HuH-7.5 (cell line): Measurements from ENCODE around the gene TP53.

Experiments
- DNase-seq: peaks from one replicate; pipeline ENCODE4 v3.0.0; 2011; ENCODE audit warnings: low spot score

The TP53 gene

GRCh38 chr17:7706631-7707354 is 19.5 kb upstream of the TP53 start:
- DNase-seq, result no peak

DNA sequence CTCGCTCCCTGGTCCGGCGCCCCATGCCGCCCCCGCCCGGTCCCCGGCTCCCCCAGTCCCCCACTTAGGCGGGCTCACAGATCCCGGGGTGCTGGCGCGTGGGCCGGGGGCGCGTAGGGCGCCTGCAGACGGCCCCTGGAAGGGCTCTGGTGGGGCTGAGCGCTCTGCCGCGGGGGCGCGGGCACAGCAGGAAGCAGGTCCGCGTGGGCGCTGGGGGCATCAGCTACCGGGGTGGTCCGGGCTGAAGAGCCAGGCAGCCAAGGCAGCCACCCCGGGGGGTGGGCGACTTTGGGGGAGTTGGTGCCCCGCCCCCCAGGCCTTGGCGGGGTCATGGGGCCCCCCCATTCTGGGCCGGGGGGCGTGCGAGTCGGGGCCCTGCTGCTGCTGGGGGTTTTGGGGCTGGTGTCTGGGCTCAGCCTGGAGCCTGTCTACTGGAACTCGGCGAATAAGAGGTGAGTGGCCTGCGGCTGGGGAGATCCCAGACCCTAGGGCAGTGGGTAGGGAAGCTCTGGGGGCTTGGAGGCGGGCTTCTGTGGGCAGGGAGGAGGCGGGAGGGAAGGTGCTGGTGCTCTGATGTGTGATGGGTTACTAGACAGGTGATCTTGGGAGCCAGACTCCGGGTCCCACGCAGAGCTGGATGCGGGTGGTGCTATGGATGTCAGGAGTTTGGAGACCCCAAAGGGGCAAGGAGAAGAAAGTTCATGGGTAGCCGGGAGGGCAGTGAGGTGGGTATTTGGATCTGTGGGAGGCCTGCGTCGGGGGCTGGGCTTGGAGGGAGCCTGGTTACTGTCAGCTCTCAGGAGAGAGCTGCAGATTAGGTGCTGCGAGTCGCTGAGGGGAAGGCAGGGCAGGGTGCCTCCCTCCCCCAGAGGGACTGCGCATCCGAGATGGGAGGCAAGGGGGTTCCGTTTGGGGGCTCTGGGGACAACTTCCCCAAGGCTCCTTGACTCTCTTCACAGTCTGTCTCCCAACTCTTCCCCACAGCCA is 18.3 kb upstream of the TP53 start:
- DNase-seq, result no peak

GRCh38 chr17:7704601-7705268 is 17.4 kb upstream of the TP53 start, which contains the start of gene EFNB3:
Gene EFNB3 (plus strand): TSS chr17:7705202. CDS start chr17:7705599, 397 bp downstream.
- no peak for DNase-seq

DNA sequence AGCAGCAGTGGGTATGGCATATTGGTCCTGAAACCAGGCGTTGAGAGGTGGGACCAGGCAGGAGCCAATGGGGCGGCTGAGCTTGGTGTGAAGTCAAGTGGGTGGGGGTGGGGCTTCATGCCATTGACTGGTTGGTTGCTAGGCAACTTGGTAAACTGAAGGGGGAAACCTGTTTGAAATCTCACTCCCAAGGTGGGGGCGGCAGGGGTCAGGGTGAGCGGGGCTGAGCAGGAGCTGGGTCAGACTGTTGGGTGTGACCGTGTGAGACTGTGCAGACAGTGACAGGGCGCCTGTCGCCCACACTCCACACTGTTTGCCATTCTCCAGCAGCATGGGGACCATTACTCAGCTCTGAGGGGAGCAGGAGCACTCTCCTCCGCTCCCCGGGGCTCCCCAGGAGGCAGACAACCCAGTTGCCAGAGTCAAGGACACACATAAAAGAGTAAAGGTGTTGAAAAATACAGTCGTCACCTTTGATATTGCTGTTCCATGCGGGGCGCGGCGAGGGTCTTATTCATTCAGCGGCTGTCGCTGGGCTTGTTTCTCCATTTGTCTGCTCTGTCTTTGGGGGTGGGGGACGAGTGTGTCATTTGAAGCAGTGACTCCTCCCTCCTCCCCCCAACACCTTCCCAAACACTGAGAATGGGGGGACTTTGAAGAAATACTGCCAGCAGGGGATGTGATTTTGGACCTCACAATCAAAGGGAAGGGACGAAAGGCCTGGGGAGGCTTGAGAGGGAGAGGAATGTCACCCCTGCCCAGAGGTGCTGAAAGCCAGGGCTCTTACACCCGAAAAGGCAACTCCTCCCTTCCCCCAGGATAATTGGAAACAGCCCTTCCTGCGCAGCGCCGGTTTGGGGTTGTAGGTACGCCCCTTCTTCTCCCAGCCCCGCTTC is 16.5 kb upstream of the TP53 start:
- no peak for DNase-seq

DNA sequence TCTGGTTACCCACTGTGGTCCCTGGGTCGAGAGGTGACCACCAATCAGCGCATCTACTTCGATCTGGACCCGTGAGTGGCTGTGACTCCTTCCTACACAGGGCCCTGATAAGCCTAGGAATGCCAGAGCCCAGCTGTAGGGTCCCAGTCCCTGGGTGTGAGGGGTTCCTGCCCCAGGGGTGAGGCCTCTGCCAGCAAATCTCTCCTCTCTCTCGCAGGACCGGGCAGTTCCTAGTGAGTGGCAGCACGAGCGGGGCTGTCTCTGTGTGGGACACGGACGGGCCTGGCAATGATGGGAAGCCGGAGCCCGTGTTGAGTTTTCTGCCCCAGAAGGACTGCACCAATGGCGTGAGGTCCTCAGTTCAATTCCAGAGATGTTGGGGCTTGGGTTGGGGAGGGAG is 15.5 kb upstream of the TP53 start:
- DNase-seq, result no peak

DNA sequence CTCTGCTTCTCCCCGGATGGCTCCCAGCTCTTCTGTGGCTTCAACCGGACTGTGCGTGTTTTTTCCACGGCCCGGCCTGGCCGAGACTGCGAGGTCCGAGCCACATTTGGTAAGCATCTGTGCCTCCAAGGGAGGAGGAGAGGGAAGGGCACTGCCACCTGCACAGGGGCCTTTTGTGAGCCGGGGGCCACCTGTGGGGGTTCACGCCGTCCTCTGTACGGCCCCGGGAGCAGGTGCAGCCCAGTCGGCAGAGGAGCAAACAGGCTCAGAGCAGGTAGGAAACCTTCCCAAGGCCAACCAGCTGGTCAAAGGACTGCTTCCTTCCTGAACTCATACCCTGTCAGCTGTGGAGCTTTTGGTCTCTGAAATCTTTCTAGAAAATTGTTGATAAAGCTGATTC is 14.4 kb upstream of the TP53 start:
- DNase-seq, result no peak

DNA sequence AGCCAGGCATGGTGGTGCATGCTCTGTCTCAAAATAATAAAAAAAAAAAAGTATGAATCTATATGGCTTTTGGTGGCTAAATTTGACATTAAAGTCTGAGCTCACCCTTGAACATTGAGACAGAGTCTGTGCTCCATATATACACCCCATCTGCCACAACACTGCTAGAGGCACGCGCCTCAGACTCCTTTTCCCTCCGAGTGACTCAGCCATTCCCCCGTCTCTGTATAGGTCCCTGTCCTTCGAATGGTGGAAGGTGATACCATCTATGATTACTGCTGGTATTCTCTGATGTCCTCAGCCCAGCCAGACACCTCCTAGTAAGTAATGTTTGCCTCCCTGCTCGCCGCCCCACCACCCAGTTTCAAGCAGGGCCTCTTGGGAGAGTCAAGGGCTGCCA is 13.2 kb upstream of the TP53 start:
- no peak for DNase-seq

DNA sequence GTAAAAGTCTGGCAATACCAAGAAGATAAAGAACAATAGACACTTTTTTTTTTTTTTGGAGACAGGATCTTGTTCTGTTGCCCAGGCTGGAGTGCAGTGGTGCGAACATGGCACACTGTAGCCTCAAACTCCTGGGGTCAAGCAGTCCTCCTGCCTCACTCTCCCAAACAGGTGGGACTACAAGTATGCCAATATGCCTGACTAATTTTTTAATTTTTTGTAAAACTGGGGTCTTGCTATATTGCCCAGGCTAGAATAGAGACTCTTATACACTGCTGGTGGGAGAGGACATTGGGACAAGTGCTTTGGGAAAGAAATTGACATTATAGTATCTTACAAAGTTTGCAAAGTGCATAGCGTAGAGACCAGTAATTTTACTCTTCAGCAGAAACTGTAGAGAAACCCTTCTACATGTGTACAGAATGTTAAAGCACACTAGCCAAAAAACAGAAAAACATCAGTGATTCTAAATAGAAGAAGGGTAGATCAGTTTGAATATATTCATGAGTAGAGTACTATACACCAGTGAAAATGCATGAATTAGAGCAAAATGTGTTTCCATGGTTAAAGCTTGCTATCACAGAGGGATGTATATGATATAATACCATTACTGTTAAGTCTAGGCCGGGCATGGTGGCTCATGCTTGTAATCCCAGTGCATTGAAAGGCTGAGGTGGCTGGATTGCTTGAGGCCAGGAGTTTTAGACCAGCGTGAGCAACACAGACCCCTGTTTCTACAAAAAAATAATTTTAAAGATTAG is 10.7 kb upstream of the TP53 start:
- DNase-seq, result no peak

DNA sequence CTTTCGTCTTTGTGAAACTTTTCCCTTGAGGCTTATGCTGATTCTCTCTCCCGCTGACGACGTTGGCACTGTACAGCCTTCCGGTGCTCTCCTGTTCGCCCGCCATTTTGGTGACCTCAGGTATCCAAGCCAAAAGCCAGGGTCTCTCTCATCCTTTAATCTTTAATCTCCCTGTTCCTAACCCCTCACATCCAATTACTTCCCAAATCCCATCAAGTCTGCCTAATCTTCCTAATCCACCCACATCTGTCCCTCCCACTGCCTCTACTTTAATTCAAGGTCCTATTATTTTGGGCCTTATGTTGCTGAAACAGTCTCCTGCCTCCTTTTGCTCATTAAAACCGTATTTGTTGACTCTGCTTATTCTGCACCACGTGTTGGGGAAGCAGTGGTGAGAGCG is 8.3 kb upstream of the TP53 start:
- no peak for DNase-seq

- no peak for DNase-seq
Observed at GRCh38 chr17:7688808-7689316, 1.6 kb upstream of the TP53 start.

DNA sequence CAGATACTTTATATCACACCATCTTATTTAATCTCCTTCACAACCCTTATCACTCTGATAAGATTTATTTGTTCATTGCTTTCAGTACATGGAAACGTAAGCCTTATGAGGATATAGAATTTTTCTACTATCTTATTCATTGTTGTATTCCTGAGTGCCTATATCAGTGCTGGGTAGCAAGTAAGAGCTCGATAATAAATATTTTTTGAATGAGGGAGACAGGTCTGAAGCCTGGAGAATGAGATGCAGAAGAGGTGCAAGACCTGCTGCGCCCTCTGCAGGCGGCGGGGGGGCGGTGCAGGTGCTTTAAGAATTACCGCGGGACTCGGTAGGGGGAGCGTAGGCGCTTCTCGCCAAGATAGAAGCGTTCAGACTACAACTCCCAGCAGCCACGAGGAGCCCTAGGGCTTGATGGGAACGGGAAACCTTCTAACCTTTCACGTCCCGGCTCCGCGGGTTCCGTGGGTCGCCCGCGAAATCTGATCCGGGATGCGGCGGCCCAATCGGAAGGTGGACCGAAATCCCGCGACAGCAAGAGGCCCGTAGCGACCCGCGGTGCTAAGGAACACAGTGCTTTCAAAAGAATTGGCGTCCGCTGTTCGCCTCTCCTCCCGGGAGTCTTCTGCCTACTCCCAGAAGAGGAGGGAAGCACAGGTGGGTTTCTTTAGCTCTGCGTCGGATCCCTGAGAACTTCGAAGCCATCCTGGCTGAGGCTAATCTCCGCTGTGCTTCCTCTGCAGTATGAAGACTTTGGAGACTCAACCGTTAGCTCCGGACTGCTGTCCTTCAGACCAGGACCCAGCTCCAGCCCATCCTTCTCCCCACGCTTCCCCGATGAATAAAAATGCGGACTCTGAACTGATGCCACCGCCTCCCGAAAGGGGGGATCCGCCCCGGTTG is 868 bp upstream of the TP53 start, which contains the start of gene WRAP53:
Gene WRAP53 (plus strand): TSS at position 570 of the 900 bp plus-strand sequence. CDS start 172 bp downstream, at position 742.
- DNase-seq, result peak; percentile 79

DNA sequence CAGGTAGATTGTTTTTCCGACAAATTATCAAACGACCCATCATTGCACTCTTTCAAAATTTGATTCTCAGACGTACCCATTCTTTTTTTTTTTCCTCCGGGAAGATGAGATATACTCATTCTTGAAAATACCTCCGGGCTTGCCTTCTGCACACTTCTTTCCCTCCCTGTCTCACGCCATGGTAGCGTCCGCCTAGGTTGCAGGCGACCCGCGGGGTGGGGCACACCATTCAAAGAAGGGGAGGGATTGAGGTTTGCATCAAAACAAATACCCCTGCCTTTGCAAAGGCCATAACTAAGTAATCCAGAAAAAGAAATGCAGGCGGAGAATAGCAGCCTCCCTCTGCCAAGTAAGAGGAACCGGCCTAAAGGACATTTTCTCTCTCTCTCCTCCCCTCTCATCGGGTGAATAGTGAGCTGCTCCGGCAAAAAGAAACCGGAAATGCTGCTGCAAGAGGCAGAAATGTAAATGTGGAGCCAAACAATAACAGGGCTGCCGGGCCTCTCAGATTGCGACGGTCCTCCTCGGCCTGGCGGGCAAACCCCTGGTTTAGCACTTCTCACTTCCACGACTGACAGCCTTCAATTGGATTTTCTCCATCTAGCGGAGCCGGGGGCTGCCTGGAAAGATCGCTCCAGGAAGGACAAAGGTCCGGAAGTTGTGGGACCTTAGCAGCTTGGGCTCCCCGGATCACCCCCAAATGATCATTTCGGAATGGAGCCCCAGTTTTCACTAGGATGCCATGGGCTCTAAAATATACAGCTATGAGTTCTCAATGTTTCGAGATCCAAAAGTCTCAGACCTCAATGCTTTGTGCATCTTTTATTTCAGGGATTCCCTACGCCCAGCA is 843 bp downstream of the TP53 start:
- peak; percentile 44 for DNase-seq

DNA sequence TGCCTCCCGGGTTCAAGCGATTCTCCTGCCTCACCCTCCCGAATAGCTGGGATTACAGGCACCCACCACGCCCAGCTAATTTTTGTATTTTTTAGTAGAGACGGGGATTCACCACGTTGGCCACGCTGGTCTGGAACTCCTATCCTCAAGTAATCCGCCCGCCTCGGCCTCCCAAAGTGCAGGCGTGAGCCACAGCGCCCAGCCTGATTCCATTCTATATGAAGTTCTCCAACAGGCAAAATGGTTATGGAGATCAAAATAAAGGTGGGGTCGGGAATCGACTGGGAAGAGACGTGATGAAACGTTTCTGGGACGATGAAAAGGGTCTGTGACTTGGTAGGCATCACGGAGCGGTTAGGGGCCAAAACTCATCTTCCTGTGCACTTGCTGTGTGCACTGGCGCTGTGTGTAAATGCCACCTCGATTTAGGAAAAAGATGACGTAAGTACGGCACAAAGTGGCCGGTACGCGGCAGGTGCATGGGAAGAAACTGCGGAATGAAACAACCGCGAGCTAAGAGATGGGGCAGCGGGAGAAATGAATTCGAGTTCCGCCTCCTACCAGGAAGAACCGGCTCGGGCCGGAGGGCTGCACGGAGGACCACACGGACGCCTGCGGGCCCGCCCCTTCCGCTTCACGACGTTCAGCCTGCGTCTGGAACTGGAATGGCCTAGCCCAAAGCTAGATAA is 1.6 kb downstream of the TP53 start:
- peak; percentile 71 for DNase-seq

- no peak for DNase-seq
Observed at GRCh38 chr17:7684851-7685532, 2.3 kb downstream of the TP53 start.

DNA sequence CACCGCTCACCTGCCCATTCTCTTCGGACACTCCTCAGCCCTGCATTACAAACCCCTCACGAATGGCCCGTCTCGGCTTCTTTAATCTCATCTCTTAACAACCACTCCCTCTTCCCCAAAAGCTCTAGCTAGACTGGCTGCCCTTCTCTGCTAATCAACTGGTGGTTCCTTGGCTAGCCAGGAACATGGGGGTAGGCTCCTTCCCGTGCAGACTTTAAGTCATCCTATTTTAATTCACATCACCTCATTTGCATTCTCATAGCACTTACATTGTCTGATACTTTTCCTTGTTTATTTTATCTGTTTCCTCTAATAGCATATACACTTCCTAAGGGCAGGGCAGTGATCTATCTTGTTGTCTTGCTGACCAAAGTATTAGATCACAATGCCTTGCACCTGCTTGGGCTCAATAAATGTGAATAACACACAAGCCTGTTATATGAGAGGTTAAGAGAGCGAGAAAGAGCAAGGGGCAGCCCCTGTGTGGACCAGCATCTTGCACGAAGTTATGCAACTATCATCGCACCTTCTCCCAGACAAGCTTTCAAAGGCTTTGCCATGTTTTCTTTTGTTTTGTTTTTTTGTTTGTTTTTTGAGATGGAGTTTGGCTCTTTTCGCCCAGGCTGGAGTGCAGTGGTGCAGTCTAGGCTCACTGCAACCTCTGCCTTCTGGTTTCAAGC is 9.8 kb downstream of the TP53 start:
- DNase-seq, result no peak

DNA sequence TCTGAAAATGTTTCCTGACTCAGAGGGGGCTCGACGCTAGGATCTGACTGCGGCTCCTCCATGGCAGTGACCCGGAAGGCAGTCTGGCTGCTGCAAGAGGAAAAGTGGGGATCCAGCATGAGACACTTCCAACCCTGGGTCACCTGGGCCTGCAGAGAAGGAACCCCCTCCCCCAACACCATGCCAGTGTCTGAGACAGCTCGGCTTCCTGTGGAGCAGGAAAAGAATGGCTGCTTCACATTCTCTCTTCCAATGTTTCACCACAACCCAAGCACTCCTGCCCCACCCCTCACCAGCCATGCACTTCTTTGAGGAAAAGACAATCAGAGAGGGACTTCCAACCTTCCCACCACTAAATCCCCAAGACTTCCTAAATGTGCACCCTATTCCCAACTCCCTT is 10.8 kb downstream of the TP53 start:
- no peak for DNase-seq

GRCh38 chr17:7674934-7675333 is 12.4 kb downstream of the TP53 start:
- no peak for DNase-seq
